Neural crest cell (in vitro differentiated cells): ENCODE results near the gene CEPT1. TPM values are rescaled to one million over a fixed set of nuclear protein-coding genes. Genes with fewer than 3 reads are reported as not detected.

Experiments used
- DNase-seq: peaks from one replicate; pipeline ENCODE4 v3.0.0; 2021; ENCODE audit warnings: low read depth, mixed read lengths, low spot score
- H3K27ac Mint-ChIP-seq: one replicate; pipeline ENCODE4 v1.8.0; 2021; ENCODE audit warnings: mild to moderate bottlenecking, mixed read lengths; ENCODE audit not compliant: unreplicated experiment
- H3K27me3 Mint-ChIP-seq: 2 replicates; pipeline ENCODE4 v1.8.0; 2021; ENCODE audit warnings: low read depth, mild to moderate bottlenecking, mixed read lengths
- H3K36me3 Mint-ChIP-seq: 2 replicates; pipeline ENCODE4 v1.8.0; 2021; ENCODE audit warnings: low read depth, mild to moderate bottlenecking, mixed read lengths
- H3K4me1 Mint-ChIP-seq: 2 replicates; pipeline ENCODE4 v1.8.0; 2021; ENCODE audit warnings: mixed read lengths
- H3K4me3 Mint-ChIP-seq: one replicate; pipeline ENCODE4 v1.8.0; 2021; ENCODE audit warnings: mild to moderate bottlenecking, mixed read lengths
- H3K9me3 Mint-ChIP-seq: 2 replicates; pipeline ENCODE4 v1.8.0; 2021; ENCODE audit warnings: mixed read lengths
- CTCF ChIP-seq: fragments of 200-600 bp; sonication (generic); conservative IDR thresholded peaks from 2 replicates; pipeline ENCODE4 v1.5.0; 2021; ENCODE audit warnings: antibody characterized with exemption, mild to moderate bottlenecking
- total RNA-seq: library from RNA; stranded (reverse); gene quantifications from 2 replicates; pipeline ENCODE4 v1.2.1, GENCODE V29; 2021

CEPT1 gene
- total RNA-seq, 1 donor from 2014 or later: 27.3 TPM

- H3K27ac Mint-ChIP-seq: no peak overlapping the region
- peaks cover 2% of the 10 kb centered on the region for H3K36me3 Mint-ChIP-seq
- H3K27me3 Mint-ChIP-seq: no peaks in the 10 kb centered on the region
- DNase-seq: no peak
- TF ChIP-seq CTCF: no peak
- H3K4me1 Mint-ChIP-seq: no peaks in the 10 kb centered on the region
- no peak overlapping the region for H3K4me3 Mint-ChIP-seq
- no peaks in the 10 kb centered on the region for H3K9me3 Mint-ChIP-seq
Observed at GRCh38 chr1:111176678-111177077, 36.7 kb downstream of the CEPT1 start.

GRCh38 chr1:111179968-111180533 lies 40.0 kb downstream of the CEPT1 start:
- DNase-seq: no peak
- peaks cover 2% of the 10 kb centered on the region for H3K36me3 Mint-ChIP-seq
- no peaks in the 10 kb centered on the region for H3K4me1 Mint-ChIP-seq
- no peak for TF ChIP-seq CTCF
- no peaks in the 10 kb centered on the region for H3K27me3 Mint-ChIP-seq
- H3K9me3 Mint-ChIP-seq: no peaks in the 10 kb centered on the region
- no peak overlapping the region for H3K4me3 Mint-ChIP-seq
- H3K27ac Mint-ChIP-seq: no peak overlapping the region

- TF ChIP-seq CTCF: no peak
- no peak overlapping the region for H3K27ac Mint-ChIP-seq
- H3K36me3 Mint-ChIP-seq: peaks cover 6% of the 10 kb centered on the region
- no peak for DNase-seq
- no peaks in the 10 kb centered on the region for H3K27me3 Mint-ChIP-seq
- H3K4me3 Mint-ChIP-seq: no peak overlapping the region
- no peaks in the 10 kb centered on the region for H3K4me1 Mint-ChIP-seq
- H3K9me3 Mint-ChIP-seq: no peaks in the 10 kb centered on the region
Observed at GRCh38 chr1:111182052-111182451, 42.0 kb downstream of the CEPT1 start.

- TF ChIP-seq CTCF: no peak
- no peak for DNase-seq
- Mint-ChIP-seq H3K36me3 (peaks cover 12% of the 10 kb centered on the region), H3K27ac (no peak overlapping the region), H3K9me3 (no peaks in the 10 kb centered on the region), H3K27me3 (no peaks in the 10 kb centered on the region), H3K4me1 (no peaks in the 10 kb centered on the region), H3K4me3 (no peak overlapping the region)
Observed at GRCh38 chr1:111183308-111184069, 43.5 kb downstream of the CEPT1 start.

DNA sequence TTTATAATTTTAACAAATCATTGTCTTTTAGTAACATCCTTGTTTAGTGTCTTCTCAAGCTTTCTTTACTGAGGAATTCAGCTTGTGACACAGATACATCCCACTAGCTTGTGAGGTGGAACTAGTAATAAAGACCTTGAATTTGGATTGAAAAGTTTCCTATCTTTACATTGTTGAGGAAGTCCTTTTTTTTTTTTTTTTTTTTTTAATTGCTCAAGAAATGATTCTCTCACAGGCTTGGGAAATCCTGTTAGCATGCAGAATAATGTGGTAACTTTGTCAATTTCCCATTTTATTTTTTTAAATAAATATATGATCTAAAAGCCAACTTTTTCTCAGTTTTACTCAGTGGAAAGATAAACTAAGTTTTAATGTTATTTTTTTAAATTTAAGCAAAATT lies 44.6 kb downstream of the CEPT1 start:
- Mint-ChIP-seq H3K4me1 (no peaks in the 10 kb centered on the region), H3K36me3 (peaks cover 17% of the 10 kb centered on the region), H3K4me3 (no peak overlapping the region), H3K27ac (no peak overlapping the region), H3K9me3 (no peaks in the 10 kb centered on the region), H3K27me3 (no peaks in the 10 kb centered on the region)
- no peak for TF ChIP-seq CTCF
- DNase-seq: no peak
